GM21723 (cell line): ENCODE data around the gene TSFM.
"Not testable (repeated sequence)": the region's sequence is repeated elsewhere in the genome, so short reads cannot be mapped to it uniquely, and the experiment has no call there.

Source experiments
- ATAC-seq: cut with Tn5 transposase; IDR thresholded peaks from one replicate; pipeline ENCODE4 v1.9.1; 2021; ENCODE audit warnings: mild to moderate bottlenecking, moderate library complexity; ENCODE audit not compliant: unreplicated experiment

TSFM gene

GRCh38 chr12:57762463-57762862, 20.1 kb upstream of the TSFM start:
- ATAC-seq = no peak

GRCh38 chr12:57763881-57764661, 18.5 kb upstream of the TSFM start:
- ATAC-seq = no peak

GRCh38 chr12:57764662-57765002, 18.0 kb upstream of the TSFM start:
- peak; percentile 1 for ATAC-seq

- ATAC-seq = peak; percentile 77
Measured at GRCh38 chr12:57765003-57765697, 17.4 kb upstream of the TSFM start.

GRCh38 chr12:57765698-57766463, 16.7 kb upstream of the TSFM start:
- peak; percentile 1 for ATAC-seq

GRCh38 chr12:57766464-57767304, 15.9 kb upstream of the TSFM start, which contains the start of gene CYP27B1:
Gene CYP27B1, minus strand, starts transcription at chr12:57767078. Its CDS starts 37 bp downstream, at chr12:57767041.
- no peak for ATAC-seq

- no peak for ATAC-seq
Measured at GRCh38 chr12:57767305-57767698, 15.3 kb upstream of the TSFM start.

GRCh38 chr12:57767876-57768275, 14.7 kb upstream of the TSFM start:
- ATAC-seq = no peak

GRCh38 chr12:57769594-57769993, 13.0 kb upstream of the TSFM start:
- ATAC-seq = no peak

GRCh38 chr12:57770734-57771133, 11.9 kb upstream of the TSFM start:
- no peak for ATAC-seq

- peak; percentile 79 for ATAC-seq
Measured at GRCh38 chr12:57771236-57771872, 11.2 kb upstream of the TSFM start.

GRCh38 chr12:57771873-57772428, 10.6 kb upstream of the TSFM start, which contains the start of gene METTL1:
Gene METTL1, minus strand, starts transcription at chr12:57772105. Its CDS starts 22 bp downstream, at chr12:57772083.
- peak; percentile 82 for ATAC-seq

GRCh38 chr12:57772429-57773322, 9.9 kb upstream of the TSFM start, which contains the start of gene EEF1AKMT3:
Gene EEF1AKMT3, plus strand, starts transcription at chr12:57772614. Its CDS starts 111 bp downstream, at chr12:57772725.
- ATAC-seq = peak; percentile 7

- ATAC-seq = not testable (repeated sequence)
Measured at GRCh38 chr12:57774634-57775033, 8.0 kb upstream of the TSFM start.

- ATAC-seq = no peak
Measured at GRCh38 chr12:57775044-57775443, 7.5 kb upstream of the TSFM start.

- ATAC-seq = no peak
Measured at GRCh38 chr12:57775563-57776246, 6.9 kb upstream of the TSFM start.

- ATAC-seq = no peak
Measured at GRCh38 chr12:57776247-57776587, 6.4 kb upstream of the TSFM start.

GRCh38 chr12:57777367-57777766, 5.2 kb upstream of the TSFM start:
- ATAC-seq = no peak
